MM.1S (cell line): Measurements from ENCODE around the gene RNF111.

Experiments
- DNase-seq: peaks from one replicate; pipeline ENCODE4 v3.0.0-alpha.2; 2015
- H2AFZ ChIP-seq: fragments of 300-600 bp; sonication (generic); 2 replicates; pipeline ENCODE4 v1.6.0; 2016; ENCODE audit warnings: antibody characterized with exemption, low read length
- H3F3A ChIP-seq: fragments of 300-600 bp; sonication (generic); 2 replicates; pipeline ENCODE4 v1.6.1; 2016; ENCODE audit warnings: mild to moderate bottlenecking, antibody characterized with exemption, low read length, moderate library complexity, mixed read lengths; ENCODE audit not compliant: insufficient read depth
- H3K27ac ChIP-seq: fragments of 300-600 bp; sonication (generic); 2 replicates; pipeline ENCODE4 v1.5.1; 2016; ENCODE audit warnings: mild to moderate bottlenecking, low read length
- H3K27me3 ChIP-seq: fragments of 300-600 bp; sonication (generic); replicated peaks from 2 replicates; pipeline ENCODE4 v1.6.0; 2016; ENCODE audit warnings: low read length; ENCODE audit not compliant: insufficient read depth
- H3K36me3 ChIP-seq: fragments of 300-600 bp; sonication (generic); replicated peaks from 2 replicates; pipeline ENCODE4 v1.6.1; 2016; ENCODE audit warnings: mild to moderate bottlenecking, low read length, mixed read lengths; ENCODE audit not compliant: insufficient read depth
- H3K4me1 ChIP-seq: fragments of 300-600 bp; sonication (generic); 2 replicates; pipeline ENCODE4 v1.6.1; 2016; ENCODE audit warnings: low read length, mixed read lengths
- H3K4me2 ChIP-seq: fragments of 300-600 bp; sonication (generic); 2 replicates; pipeline ENCODE4 v1.6.0; 2016; ENCODE audit warnings: low read depth, low read length
- H3K4me3 ChIP-seq: fragments of 300-600 bp; sonication (generic); 2 replicates; pipeline ENCODE4 v1.5.1; 2016; ENCODE audit warnings: low read length, mixed read lengths
- H3K79me2 ChIP-seq: fragments of 300-600 bp; sonication (generic); 2 replicates; pipeline ENCODE4 v1.6.1; 2016; ENCODE audit warnings: mixed run types, low read length, mixed read lengths
- H3K9ac ChIP-seq: fragments of 300-600 bp; sonication (generic); 2 replicates; pipeline ENCODE4 v1.6.1; 2016; ENCODE audit warnings: low read length, mixed read lengths
- H3K9me2 ChIP-seq: fragments of 300-600 bp; sonication (generic); replicated peaks from 2 replicates; pipeline ENCODE4 v1.6.1; 2016; ENCODE audit warnings: mild to moderate bottlenecking, low read length, mixed read lengths; ENCODE audit not compliant: insufficient read depth
- H3K9me3 ChIP-seq: fragments of 300-600 bp; sonication (generic); replicated peaks from 2 replicates; pipeline ENCODE4 v1.6.1; 2016; ENCODE audit warnings: mild to moderate bottlenecking, low read length, mixed read lengths; ENCODE audit not compliant: insufficient read depth
- H4K20me1 ChIP-seq: fragments of 300-600 bp; sonication (generic); 2 replicates; pipeline ENCODE4 v1.6.1; 2016; ENCODE audit warnings: mild to moderate bottlenecking, low read length, moderate library complexity, mixed read lengths; ENCODE audit not compliant: insufficient read depth
- CTCF ChIP-seq: fragments of 300-600 bp; sonication (generic); IDR thresholded peaks from 2 replicates; pipeline ENCODE4 v1.5.1; 2016; ENCODE audit warnings: antibody characterized with exemption, low read length, mixed read lengths
- EZH2 ChIP-seq: fragments of 300-600 bp; sonication (generic); optimal IDR thresholded peaks from 2 replicates; pipeline ENCODE3; 2017; ENCODE audit warnings: low read depth, mild to moderate bottlenecking, antibody characterized with exemption, low read length, mixed read lengths
- EZH2phosphoT487 ChIP-seq: fragments of 300-600 bp; sonication (generic); IDR thresholded peaks from 2 replicates; pipeline ENCODE4 v1.6.1; 2018; ENCODE audit warnings: antibody characterized with exemption, low read length

Gene RNF111

GRCh38 chr15:58981808-58982475, 5.5 kb upstream of the RNF111 start:
- Histone ChIP-seq H3K4me2 (peak overlapping the region; percentile 61), H3K79me2 (no peaks in the 10 kb centered on the region), H3K9me2 (no peaks in the 10 kb centered on the region), H3K9me3 (no peaks in the 10 kb centered on the region), H3K27ac (peak overlapping the region; percentile 19; the same call in 1 of the 2 replicates), H3K27me3 (no peaks in the 10 kb centered on the region; the same call in 1 of the 2 replicates), H3K9ac (peak overlapping the region; percentile 7; the same call in 1 of the 2 replicates), H3K36me3 (no peaks in the 10 kb centered on the region), H3F3A (peaks cover 39% of the 10 kb centered on the region), H4K20me1 (no peaks in the 10 kb centered on the region), H2AFZ (peak overlapping the region; percentile 4), H3K4me3 (peak overlapping the region; percentile 43), H3K4me1 (peaks cover 22% of the 10 kb centered on the region)
- TF ChIP-seq EZH2phosphoT487 (no peak), EZH2 (no peak), CTCF (no peak)
- DNase-seq, result peak; percentile 76

- Histone ChIP-seq H3K9me2 (no peaks in the 10 kb centered on the region), H4K20me1 (no peaks in the 10 kb centered on the region), H3K36me3 (no peaks in the 10 kb centered on the region), H2AFZ (no peak overlapping the region), H3K4me2 (no peak overlapping the region), H3F3A (peaks cover 34% of the 10 kb centered on the region), H3K27ac (no peak overlapping the region), H3K4me3 (no peak overlapping the region), H3K4me1 (peaks cover 20% of the 10 kb centered on the region), H3K79me2 (peaks cover 8% of the 10 kb centered on the region), H3K9me3 (no peaks in the 10 kb centered on the region), H3K27me3 (no peaks in the 10 kb centered on the region; the same call in 1 of the 2 replicates), H3K9ac (no peak overlapping the region)
- TF ChIP-seq EZH2 (no peak), EZH2phosphoT487 (no peak), CTCF (no peak)
- DNase-seq, result no peak
Observed at GRCh38 chr15:58983261-58983660, 4.2 kb upstream of the RNF111 start.

GRCh38 chr15:58985443-58985842, 2.0 kb upstream of the RNF111 start:
- H3F3A ChIP-seq, result peaks cover 14% of the 10 kb centered on the region; the same call in 1 of the 2 replicates
- no peaks in the 10 kb centered on the region; the same call in 1 of the 2 replicates for H3K27me3 ChIP-seq
- H3K9me3 ChIP-seq, result no peaks in the 10 kb centered on the region
- no peak overlapping the region for H3K4me2 ChIP-seq
- H2AFZ ChIP-seq, result no peak overlapping the region
- H3K4me3 ChIP-seq, result no peak overlapping the region
- H4K20me1 ChIP-seq, result peaks cover 6% of the 10 kb centered on the region; the same call in 1 of the 2 replicates
- H3K36me3 ChIP-seq, result no peaks in the 10 kb centered on the region
- peaks cover 23% of the 10 kb centered on the region for H3K4me1 ChIP-seq
- no peak overlapping the region for H3K9ac ChIP-seq
- peaks cover 30% of the 10 kb centered on the region for H3K79me2 ChIP-seq
- no peaks in the 10 kb centered on the region for H3K9me2 ChIP-seq
- no peak for TF ChIP-seq EZH2
- no peak for TF ChIP-seq EZH2phosphoT487
- no peak for TF ChIP-seq CTCF
- no peak for DNase-seq
- no peak overlapping the region for H3K27ac ChIP-seq
